B cell (primary cell): ENCODE results near the gene TMEM107.

Source experiments
- CTCF ChIP-seq: fragments of 200-600 bp; IDR thresholded peaks from one replicate; pipeline ENCODE4 v1.8.0; 2022; ENCODE audit warnings: antibody characterized with exemption, mild to moderate bottlenecking
- EZH2 ChIP-seq: IDR thresholded peaks from 2 replicates; pipeline ENCODE4 v1.6.1; 2012; ENCODE audit warnings: borderline replicate concordance, low read depth, mild to moderate bottlenecking, moderate library complexity, low read length; ENCODE audit not compliant: insufficient read depth, poor library complexity, severe bottlenecking

- TF ChIP-seq CTCF (no peak), EZH2 (no peak)
Measured at GRCh38 chr17:8162997-8163977, 12.9 kb downstream of the TMEM107 start.
